Activated T-helper 1 cell treated with Interleukin-2 at 50 U/mL for 16 hours (primary cell): Measurements from ENCODE around the gene SLC22A17.
A peak's percentile ranks its signal among the peaks of the same experiment; 100 is the strongest.
"Not testable (repeated sequence)": the region's sequence is repeated elsewhere in the genome, so short reads cannot be mapped to it uniquely, and the experiment has no call there.

Experiments used
- DNase-seq: peaks from one replicate; pipeline ENCODE4 v3.0.0-alpha.2; 2020; ENCODE audit warnings: low read depth

Gene SLC22A17

DNA sequence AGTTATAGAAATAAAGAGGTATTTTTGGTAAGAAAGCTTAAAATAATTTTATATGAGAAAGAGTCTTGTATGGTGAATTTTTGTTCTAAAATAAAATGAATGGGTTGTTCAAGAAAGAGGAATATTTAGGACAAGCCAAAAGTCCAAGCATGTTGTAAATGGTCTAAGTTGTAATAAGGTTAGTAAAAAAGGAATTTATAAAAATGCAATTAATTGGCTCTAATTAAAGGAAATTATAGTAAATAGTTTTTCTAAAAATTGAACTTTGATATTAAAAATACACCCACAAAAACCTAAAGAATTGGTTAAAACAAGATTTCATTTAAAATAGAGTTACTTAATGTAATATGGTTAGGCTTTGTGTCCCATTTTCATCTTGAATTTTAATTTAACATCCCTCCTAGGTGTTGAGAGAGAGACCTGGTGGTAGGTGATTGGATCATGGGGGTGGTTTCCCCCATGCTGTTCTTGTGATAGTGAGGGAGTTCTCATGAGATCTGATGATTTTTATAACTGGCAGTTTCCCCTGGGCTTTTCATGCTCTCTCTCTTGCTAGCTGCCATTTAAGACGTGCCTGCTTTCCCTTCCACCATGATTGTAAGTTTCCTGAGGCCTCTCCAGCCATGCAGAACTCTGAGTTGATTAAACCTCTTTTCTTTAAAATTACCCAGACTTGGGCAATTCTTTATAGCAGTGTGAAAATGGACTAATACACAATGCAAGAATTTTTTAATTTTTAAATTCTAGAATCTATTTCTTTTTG lies 13.0 kb downstream of the SLC22A17 start:
- no peak for DNase-seq

DNA sequence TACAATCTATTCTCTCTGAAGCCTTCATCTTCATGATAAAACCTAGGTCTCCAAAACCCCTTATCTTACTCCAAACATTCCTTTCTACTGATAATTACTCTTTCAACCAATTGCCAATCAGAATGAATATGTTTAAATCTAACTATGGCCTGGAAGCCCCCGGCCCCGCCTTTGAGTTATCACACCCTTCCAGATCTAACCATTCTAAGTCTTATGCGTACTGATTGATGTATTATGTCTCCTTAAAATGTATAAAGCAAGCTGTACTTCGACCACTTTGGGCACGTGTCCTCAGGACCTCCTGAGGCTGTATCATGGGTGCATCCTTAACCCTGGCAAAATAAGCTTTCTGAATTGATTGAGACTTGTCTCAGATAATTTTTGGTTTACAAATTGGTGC lies 17.1 kb downstream of the SLC22A17 start:
- no peak for DNase-seq

DNA sequence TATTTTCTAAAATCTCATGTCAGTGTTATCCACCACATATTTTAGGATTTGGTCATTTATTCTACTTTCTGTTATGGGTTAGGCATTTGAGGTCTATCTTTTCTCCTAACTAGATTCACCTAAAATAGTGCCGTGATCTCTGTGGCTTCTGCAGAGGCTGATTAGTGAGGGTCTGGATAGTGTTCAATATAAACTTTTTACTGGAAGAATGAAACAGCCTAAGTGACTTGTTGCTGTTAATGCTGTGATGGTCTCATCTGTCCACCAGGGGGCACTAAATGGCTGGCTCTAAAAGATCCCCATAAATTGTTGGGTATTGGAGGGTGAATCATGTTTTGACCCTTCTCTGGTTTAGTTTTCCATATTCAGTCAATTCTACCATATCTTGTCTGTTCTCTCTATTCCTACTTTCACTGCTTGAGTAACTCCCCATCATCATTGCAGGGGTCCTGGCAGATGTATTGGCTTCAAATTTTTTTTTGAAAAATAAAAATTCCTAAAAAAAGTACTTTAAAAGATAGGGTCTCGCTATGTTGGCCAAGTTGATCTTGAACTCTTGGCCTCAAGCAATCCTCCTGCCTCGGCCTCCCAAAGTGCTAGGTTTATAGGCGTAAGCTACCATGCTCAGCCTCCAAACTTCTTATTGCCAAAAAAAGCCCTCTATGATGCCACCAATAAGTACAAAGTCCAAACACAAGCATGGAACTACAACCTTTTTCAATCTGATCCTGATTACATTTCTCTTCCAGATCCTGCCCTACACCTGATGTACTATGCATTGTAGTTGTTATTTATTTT lies 24.5 kb downstream of the SLC22A17 start:
- DNase-seq, result peak; percentile 36

DNA sequence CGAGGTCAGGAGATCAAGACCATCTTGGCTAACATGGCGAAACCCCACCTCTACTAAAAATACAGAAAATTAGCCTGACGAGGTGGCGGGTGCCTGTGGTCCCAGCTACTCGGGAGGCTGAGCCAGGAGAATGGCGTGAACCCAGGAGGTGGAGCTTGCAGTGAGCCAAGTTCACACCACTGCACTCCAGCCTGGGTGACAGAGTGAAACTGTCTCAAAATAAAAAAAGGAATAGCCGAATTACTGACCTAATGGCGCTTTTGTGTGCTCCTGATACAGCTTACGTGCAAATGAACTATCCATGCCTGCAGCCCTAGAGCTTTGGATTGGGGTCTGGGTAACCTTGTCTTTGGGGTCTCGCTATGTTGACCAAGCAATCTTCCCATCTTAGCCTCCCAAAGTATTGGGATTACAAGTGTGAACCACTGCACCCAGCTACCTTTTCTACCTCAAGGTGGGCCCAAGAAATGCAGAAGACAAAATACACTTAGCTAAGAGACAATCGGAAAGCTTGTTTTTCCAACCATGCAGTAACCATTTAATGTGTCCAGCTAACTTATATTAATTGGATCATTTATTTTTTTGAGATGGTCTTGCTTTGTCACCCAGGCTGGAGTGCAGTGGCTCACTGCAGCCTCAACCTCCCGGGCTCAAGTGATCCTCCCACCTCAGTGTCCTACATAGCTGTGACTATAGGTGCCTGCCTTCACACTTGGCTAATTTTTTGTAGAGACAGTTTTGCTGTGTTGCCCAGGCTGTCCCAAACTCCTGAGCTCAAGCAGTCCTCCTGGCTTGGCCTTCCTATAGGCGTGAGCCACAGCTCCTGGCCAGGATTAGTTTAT lies 26.0 kb downstream of the SLC22A17 start:
- DNase-seq, result no peak

DNA sequence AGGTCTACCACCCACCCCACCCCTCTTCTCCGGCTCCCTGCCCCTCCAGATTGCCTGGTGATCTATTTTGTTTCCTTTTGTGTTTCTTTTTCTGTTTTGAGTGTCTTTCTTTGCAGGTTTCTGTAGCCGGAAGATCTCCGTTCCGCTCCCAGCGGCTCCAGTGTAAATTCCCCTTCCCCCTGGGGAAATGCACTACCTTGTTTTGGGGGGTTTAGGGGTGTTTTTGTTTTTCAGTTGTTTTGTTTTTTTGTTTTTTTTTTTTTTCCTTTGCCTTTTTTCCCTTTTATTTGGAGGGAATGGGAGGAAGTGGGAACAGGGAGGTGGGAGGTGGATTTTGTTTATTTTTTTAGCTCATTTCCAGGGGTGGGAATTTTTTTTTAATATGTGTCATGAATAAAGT lies 26.9 kb downstream of the SLC22A17 start:
- not testable (repeated sequence) for DNase-seq

DNA sequence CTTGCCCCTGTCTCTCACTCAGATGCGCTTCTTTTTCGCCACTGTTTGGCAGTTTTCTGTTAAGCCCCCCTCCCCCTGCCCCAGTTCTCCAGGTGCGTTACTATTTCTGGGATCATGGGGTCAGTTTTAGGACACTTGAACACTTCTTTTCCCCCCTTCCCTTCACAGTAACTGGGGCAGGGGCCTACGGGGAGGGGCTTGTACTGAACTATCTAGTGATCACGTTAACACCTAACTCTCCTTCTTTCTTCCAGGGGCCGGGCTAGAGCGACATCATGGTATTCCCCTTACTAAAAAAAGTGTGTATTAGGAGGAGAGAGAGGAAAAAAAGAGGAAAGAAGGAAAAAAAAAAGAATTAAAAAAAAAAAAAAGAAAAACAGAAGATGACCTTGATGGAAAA lies 27.7 kb downstream of the SLC22A17 start:
- no peak for DNase-seq

DNA sequence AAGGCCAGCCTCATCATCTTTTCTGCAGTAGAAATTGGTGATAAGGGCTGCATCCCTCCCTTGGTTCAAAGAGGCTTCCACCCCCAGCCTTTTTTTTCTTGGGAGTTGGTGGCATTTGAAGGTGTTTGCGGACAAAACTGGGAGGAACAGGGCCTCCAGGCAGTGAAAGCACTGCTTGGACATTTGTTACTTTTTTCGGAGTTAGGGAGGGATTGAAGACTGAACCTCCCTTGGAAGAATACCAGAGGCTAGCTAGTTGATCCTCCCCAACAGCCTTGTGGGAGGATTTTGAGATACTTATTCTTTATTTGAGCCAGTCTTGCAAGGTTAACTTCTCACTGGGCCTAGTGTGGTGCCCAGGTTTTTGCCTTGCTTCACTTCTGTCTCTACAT lies 28.2 kb downstream of the SLC22A17 start:
- DNase-seq, result no peak

DNA sequence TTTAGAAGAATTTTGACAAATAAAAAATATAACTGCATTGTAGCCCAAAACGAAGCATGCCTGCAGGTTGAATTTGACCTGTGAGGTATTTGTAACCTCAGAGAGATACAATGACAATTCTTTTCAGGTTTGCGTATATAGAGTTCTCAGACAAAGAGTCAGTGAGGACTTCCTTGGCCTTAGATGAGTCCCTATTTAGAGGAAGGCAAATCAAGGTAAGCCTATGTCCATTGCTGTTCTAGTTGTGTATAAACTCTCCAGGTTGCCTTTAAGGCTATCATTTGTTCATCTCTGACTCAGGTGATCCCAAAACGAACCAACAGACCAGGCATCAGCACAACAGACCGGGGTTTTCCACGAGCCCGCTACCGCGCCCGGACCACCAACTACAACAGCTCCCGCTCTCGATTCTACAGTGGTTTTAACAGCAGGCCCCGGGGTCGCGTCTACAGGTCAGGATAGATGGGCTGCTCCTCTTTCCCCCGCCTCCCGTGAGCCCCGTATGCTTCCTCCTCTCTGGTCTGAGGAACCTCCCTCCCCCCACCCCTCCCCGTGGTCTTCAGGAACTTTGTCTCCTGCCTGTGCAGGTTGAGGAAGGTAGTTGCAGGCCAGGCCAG lies 28.7 kb downstream of the SLC22A17 start:
- DNase-seq, result no peak

DNA sequence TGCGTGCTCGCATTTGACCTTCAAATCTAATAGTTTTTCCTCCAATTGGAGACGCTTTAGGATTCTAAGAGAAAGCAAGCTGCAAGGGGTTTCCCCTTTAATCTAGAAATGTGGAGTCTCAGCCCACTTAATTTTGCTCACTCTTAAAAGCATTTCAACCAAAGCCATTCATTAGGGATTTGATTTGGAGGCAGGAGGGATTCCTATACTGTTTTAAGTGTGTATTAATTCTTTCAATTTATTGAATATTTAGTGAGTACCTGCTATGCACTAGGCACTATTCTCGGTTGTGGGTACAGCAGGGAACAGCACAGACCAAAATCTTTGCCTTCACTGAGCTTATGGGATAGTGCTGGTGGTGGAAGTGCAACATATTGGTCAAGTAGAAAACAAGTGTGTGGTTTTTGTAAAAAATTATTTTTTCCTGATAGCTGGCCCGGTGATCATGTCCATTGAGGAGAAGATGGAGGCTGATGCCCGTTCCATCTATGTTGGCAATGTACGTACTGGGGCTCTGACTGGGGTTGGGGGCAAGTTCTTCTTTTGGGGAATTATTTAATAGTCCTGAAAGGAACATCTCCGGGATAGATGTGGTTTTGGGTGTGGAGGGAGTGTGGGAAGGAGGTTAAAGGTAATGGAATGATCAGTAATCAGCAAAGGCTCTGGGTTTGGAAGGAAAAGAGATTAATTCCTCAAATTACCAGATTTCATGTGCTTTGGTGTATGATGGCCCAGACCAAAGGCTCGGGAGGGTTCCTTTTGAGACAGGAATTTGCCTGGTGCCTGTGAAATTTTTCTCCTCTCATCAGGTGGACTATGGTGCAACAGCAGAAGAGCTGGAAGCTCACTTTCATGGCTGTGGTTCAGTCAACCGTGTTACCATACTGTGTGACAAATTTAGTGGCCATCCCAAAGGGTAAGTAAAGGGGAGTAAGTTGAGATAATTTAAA lies 29.8 kb downstream of the SLC22A17 start:
- no peak for DNase-seq

DNA sequence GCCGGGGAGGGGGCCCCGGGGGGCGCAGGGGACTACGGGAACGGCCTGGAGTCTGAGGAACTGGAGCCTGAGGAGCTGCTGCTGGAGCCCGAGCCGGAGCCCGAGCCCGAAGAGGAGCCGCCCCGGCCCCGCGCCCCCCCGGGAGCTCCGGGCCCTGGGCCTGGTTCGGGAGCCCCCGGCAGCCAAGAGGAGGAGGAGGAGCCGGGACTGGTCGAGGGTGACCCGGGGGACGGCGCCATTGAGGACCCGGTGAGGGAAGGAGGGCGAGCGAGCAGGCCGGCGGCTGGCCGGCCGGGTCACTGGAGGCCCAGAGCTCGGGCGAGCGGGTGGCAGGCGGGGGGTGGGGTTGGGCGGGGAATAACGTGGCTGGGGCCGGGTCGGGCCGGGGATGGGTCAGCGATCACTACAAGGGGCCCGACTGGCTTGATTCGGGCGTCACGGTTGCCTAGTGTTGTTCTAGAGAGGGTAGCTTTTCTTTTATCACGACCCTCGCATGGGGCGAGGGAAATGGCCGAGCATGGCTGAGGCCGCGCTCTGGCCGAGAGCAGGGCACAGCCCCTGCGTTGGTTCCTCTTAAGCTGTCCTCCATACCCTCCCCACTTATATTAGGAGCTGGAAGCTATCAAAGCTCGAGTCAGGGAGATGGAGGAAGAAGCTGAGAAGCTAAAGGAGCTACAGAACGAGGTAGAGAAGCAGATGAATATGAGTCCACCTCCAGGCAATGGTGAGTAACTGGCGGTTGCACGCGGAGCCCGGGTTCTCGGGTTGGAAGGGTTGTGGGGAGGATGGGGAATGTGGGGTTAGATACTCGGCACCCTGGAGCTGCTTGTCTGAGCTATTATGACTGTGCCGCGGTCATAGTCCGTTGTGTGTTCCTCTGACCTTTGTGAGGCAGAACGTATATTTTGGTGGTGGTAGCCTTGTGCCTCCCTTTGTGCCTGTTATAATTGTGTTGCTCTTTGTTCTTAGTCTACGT lies 30.8 kb downstream of the SLC22A17 start:
- DNase-seq, result peak; percentile 20

DNA sequence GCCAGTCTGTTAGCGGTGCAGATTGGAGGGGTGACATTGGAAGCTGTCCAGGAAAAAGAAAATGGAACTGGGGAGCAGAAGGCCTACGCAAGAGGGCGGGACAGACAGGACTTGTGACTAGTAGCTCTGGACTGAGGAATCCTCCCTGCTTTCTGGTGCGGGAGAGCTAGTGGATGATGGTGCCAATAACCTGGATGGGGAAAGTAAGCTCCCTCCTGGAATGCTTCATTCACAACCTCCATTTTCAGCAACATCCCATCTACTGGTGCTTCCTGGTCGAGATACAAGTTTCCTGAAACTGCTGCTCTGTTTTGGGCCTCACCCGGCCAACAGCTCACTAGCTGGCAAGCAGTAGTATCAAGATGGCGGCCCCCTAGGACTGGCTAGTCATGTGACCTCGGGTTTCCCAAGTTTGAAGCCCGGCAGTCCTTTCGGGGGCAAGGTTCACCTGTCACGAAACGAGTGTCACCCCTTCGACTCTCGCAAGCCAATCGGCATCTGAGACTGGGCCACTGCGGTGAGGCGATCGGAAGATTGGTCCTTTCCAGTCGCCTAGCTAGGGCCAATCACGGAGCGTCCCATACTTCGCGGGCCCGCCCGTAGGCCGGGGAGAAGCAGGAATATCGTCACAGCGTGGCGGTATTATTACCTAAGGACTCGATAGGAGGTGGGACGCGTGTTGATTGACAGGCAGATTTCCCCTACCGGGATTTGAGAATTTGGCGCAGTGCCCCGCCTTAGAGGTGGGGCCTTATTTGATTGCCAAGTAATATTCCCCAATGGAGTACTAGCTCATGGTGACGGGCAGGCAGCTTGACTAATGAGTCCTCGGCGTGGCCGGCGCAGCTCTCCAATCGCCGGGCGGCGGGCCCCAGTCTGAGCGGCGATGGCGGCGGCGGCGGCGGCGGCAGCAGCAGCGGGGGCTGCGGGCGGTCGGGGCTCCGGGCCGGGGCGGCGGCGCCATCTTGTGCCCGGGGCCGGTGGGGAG lies 31.8 kb downstream of the SLC22A17 start, which contains the start of gene PABPN1:
PABPN1 (plus strand) TSS at position 874 of the 988 bp plus-strand sequence; CDS start at position 887, 13 bp downstream.
- peak; percentile 93 for DNase-seq

DNA sequence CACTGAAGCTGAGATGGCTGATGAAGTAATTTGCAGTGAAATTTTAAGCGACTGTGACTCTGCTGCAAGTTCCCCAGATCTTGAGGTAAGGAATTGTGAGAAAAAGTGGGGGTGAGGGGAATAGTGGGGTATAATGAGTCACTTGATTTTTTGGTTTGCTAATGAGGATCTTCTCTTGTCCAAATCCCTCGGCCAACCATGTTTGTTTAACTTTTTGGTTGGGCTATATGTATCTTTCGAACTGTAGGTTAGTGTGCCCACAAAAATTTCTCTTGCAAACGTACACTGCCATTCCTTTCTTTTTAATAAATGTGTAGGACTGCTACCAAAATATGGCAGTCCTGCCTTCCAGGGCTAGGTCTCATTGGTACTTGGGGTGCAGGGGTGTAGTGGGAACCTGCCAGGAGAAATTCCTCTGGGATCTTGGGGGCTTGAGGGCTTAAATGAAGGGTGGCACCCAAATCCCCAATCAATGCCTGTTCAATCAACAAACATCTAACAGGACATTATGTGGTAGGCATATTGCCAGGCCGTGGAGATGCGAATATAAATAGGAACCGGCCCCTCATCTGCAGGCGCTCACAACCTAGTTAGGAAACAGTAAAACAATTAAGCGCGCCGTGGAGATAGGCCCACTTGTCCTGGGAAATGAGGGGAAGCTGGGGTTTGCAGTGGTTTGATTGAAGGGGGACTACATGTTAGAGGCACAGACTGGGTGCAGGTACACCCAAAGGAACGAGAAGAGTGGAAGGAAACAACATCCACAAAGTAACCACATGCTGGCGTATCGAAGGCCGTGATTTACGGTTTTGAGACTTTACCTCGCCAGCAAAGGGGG lies 32.7 kb downstream of the SLC22A17 start:
- no peak for DNase-seq

DNA sequence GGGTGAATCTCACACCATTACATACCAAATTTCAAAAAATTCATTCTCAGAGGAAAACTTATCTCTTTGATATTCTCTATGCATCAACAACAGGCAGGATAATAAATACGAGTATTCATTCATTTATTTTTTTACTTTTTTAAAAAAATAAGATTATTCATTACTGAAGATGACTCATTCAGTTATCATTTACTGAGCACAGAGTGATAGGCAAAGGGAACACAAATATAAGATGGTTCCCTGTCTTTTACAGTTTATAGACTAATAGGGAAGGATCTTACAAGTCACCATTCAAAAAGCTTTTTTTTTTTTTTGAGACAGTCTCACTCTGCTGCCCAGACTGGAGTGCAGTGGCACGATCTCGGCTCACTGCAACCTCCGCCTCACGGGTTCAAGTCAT lies 36.4 kb downstream of the SLC22A17 start:
- DNase-seq, result no peak

DNA sequence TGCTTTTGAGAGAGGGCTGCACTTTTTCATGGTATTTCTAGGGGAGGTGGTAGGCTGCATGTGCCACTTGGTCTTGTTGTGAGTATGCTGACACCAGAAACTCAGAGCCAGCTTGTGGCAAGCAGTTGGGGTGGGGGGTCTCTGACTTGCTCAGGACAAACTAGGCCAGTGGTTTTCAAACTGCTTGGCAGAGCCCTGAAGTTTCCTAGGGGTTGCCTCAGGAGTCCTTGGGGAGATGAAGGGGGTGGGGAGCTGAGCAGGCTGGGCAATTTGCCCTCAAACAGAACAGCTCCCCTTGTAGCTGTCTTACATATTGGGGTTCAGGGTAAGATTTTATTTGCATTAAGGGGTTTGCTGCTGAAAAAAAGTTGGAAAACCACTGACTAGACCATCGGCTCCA lies 42.1 kb downstream of the SLC22A17 start:
- DNase-seq, result no peak

DNA sequence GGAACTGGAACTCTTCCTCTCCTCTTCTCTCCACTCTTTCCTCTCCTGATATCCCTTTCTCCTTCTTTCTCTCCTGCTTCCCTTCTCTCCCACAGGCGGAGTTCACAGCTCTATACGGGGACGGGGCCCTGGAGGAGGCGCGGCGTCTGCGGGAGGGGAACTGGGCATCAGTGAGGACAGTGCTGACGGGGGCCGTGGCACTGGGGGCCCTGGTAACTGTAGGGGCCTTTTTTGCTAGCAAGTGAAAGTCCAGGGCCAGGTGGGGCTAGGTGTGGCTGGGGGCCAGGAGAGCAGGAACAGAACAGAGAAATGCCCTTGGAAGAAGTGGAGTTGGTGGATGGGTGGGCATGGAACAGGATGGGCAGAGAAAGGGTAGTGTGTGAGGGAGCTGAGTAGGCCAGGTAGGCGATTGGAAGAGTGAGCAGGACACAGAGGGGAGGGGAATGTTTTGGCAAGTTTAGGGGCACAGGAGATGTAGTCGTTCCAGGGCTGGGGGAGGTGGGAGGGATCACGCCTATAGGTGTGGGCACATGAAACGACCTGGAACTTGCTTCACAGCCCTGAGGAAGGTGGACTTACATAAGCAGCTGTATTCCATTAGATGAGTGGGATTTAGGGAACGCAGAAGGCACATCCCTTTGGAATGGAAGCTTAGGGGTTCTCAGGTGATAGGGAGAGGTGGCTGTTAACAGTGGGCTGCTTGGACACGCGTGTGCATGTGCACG lies 43.8 kb downstream of the SLC22A17 start:
- no peak for DNase-seq
